Stimulated activated memory B cell treated with anti-CD40 and anti-IgM and Interleukin-4, amounts not matched to agents 10 μg/mL and 1 μg/mL and 100 μg/mL, for 72 hours (primary cell): ENCODE data around the gene BMAL2.

Source experiments
- ATAC-seq: fragments of 150-1000 bp; cut with Tn5 transposase; 2 replicates; pipeline ENCODE4 v1.10.0; 2021
- H3K27ac Mint-ChIP-seq: one replicate; pipeline ENCODE4 v1.8.0; 2022; ENCODE audit warnings: mild to moderate bottlenecking, mixed read lengths
- H3K27me3 Mint-ChIP-seq: one replicate; pipeline ENCODE4 v1.8.0; 2022; ENCODE audit warnings: mixed read lengths
- H3K36me3 Mint-ChIP-seq: one replicate; pipeline ENCODE4 v1.8.0; 2022; ENCODE audit warnings: mixed read lengths
- H3K4me1 Mint-ChIP-seq: one replicate; pipeline ENCODE4 v1.8.0; 2022; ENCODE audit warnings: mixed read lengths
- H3K4me3 Mint-ChIP-seq: one replicate; pipeline ENCODE4 v1.8.0; 2022; ENCODE audit warnings: mild to moderate bottlenecking, moderate library complexity, mixed read lengths
- H3K9me3 Mint-ChIP-seq: one replicate; pipeline ENCODE4 v1.8.0; 2022; ENCODE audit warnings: mixed read lengths

Gene BMAL2

DNA sequence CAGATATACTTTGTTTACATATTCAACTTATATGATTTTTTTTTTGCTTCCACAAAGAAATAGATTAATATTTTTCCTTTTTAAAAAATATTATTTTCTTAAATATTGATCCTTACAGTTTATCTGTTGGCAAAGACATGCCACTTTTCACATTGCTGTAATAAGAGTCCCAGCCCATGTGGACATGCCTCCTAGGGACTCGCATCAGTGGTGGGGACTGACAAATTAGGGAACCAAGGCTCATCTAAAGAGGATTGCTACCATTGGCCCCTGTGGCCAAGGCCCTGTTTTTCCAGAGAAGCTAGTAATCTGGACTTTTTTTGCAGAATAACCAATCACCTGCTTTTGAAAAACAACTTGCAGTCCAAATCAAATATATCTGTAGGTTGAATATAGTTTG is 27.8 kb upstream of the BMAL2 start:
- ATAC-seq: no peak
- Mint-ChIP-seq H3K36me3 (peaks cover 28% of the 10 kb centered on the region), H3K4me3 (no peak overlapping the region), H3K27ac (no peak overlapping the region), H3K27me3 (no peaks in the 10 kb centered on the region), H3K9me3 (no peaks in the 10 kb centered on the region), H3K4me1 (no peaks in the 10 kb centered on the region)

DNA sequence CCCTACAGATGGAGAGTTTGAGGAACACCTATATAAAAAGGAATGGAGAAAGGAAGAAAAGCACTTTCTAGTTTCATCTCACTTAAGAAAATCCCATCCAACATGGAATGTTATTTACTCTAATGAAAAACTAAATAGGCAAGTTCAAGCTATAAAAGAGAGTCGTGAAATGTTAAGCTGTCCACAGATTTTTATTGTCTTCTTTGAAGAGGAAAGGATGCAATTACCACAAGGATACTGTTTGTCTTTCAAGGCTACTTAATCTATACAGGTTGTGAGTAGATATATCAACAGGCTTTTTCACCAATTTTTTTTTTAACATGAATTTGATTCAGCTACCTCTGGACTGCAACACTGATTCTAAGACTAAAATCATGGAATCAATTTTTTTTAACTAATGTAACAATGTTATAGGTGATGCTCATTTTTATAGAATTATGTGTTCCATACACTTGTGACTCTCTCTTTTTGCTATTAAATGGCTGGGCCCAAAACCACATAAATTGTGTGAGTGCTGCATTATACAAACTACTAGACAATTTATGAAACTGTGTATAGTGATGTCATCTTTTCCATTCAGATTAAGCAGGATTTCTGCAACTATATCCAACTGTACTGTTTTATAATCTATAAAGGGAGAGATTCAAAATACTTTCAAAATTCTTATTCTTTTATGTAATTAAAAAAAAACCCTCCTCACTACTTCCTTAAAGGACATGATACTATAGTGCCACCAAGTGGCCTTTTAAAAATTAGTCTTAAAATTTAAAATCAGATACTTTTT is 26.8 kb upstream of the BMAL2 start:
- H3K27ac Mint-ChIP-seq: no peak overlapping the region

DNA sequence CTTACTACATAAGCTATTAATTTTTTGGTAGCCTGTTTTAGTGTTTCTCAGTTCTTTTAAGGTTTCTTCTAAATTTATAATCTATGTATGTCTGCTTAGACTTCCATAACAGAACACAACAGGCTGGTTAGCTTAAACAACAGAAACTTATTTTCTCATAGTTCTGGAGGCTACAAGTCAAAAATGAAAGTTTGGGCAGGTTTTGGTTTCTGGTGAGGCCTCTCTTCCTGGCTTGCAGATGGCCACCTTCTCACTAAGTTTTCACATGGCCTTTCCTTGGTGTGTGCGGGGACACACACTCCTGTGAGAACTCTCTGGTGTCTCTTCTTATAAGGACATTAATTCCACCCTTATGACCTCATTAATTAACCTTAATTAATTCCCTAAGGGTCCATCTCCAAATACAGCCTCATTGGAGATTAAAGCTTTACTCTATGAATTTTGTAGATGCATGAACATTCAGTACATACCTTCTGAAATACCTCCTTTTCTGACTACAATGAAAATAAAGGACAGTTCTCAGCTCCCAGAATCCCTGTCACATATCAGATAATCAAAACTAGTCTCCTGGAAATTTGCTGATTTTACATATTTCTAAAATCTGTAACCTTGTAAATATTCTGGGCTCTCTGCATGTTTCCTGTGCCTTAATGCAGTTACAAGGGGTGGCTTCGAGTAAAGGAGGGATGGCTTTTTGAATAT is 23.2 kb upstream of the BMAL2 start:
- H3K27me3 Mint-ChIP-seq: no peaks in the 10 kb centered on the region
- no peaks in the 10 kb centered on the region for H3K4me1 Mint-ChIP-seq
- H3K9me3 Mint-ChIP-seq: no peaks in the 10 kb centered on the region
- H3K4me3 Mint-ChIP-seq: no peak overlapping the region
- ATAC-seq: no peak
- peaks cover 27% of the 10 kb centered on the region for H3K36me3 Mint-ChIP-seq
- H3K27ac Mint-ChIP-seq: no peak overlapping the region

More for the DNA sequence above, 26.8 kb upstream of the BMAL2 start:
- Mint-ChIP-seq H3K27me3 (no peaks in the 10 kb centered on the region), H3K4me3 (no peak overlapping the region), H3K36me3 (peaks cover 27% of the 10 kb centered on the region), H3K4me1 (no peaks in the 10 kb centered on the region), H3K9me3 (no peaks in the 10 kb centered on the region)
- no peak for ATAC-seq

DNA sequence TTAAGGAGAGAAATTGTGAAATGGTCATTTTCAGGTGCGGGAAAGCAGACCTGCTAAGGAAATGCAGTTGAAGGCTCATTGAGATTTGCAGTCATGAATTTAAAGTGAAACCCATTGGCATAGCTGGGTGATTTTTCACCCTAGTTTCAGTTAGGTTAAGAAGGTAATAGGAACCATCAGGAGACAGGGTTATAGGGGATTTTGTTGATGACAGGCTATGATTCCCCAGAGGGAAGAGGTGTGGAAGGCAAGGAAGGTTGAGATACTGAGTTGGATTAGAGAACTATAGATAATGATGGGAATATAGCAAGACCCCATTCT is 22.7 kb upstream of the BMAL2 start:
- Mint-ChIP-seq H3K9me3 (no peaks in the 10 kb centered on the region), H3K27me3 (no peaks in the 10 kb centered on the region), H3K4me3 (no peak overlapping the region), H3K27ac (no peak overlapping the region), H3K4me1 (no peaks in the 10 kb centered on the region), H3K36me3 (peaks cover 32% of the 10 kb centered on the region)
- ATAC-seq: no peak

DNA sequence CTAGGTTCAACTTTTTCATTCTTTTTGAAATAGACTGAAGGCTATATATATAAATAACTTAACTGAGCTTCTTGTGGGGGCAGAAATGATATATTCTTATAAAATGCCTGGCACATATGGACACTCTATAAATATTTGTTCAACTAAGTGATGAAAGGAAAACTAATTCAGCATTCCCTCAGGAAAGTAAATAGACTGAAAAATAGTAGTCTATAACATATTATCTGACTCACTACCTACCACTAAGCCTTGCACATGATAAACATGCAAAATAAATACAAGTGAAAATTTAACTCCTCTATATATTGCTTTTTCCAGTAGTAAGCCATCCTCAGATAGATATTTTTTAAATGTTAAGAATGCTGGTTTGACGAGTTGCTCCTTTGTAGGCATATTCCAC is 15.7 kb upstream of the BMAL2 start:
- no peaks in the 10 kb centered on the region for H3K4me1 Mint-ChIP-seq
- no peaks in the 10 kb centered on the region for H3K27me3 Mint-ChIP-seq
- H3K36me3 Mint-ChIP-seq: peaks cover 31% of the 10 kb centered on the region
- no peak overlapping the region for H3K4me3 Mint-ChIP-seq
- no peak overlapping the region for H3K27ac Mint-ChIP-seq
- ATAC-seq: no peak
- no peaks in the 10 kb centered on the region for H3K9me3 Mint-ChIP-seq

DNA sequence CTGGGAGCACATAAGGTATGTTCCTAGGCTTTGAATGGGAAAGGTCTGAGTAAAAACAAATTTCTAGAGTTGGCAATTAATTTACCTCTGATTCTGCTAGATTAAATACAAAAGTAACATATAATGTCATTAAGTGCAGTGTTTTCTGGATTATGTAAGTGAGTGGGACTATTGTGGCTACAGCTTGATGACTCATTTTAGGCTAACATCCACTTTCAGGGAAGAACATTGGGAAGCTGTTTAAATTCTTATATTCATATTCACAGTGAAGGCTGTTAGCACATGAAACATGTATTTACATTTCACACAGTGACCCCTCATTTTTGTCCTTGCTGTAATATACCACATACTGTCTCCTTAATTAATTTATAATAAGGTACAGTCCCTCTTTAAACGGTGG is 13.2 kb upstream of the BMAL2 start:
- no peaks in the 10 kb centered on the region for H3K4me1 Mint-ChIP-seq
- H3K4me3 Mint-ChIP-seq: no peak overlapping the region
- ATAC-seq: no peak
- H3K36me3 Mint-ChIP-seq: peaks cover 22% of the 10 kb centered on the region
- H3K27me3 Mint-ChIP-seq: no peaks in the 10 kb centered on the region
- H3K9me3 Mint-ChIP-seq: no peaks in the 10 kb centered on the region
- no peak overlapping the region for H3K27ac Mint-ChIP-seq

DNA sequence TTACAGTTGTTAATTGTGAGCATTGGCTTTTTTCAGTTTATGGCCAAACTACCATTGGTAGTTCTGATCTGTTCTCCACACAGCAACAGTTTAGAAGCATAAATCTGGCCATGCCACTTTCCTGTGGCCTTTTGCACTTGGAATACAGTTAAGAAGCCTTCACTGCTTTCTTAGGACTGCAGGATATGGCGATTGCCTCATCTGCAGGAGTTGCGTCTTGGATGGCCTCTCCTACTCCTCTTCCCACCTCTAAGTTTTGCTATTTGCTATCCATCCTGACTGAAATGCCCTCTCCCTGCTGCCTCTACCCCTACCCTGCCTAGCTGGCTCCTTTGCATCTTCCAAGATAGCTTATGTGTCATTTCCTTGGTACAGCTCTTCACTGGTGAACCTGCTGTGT is 12.8 kb upstream of the BMAL2 start:
- Mint-ChIP-seq H3K27me3 (no peaks in the 10 kb centered on the region), H3K36me3 (peaks cover 18% of the 10 kb centered on the region), H3K4me3 (no peak overlapping the region), H3K4me1 (no peaks in the 10 kb centered on the region), H3K27ac (no peak overlapping the region), H3K9me3 (no peaks in the 10 kb centered on the region)
- ATAC-seq: no peak

DNA sequence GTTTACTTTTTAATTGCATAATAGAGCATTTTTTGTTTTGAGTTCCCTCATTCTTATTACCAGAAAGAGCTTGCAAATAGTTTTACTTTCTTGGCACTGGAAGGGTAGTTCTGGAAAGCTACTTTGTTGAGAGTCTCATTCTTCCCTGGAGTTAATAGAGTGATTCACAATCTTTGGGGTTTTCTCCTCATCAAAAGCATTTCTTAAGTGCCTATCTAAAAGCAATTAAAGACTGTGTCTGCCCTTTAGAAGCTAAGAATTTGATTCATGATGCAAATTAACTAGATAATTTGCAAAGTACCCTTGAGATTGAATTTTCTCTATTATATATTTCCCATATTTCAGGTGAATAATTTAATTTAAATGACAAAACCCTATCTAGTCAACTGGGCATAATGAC is 8.1 kb upstream of the BMAL2 start:
- no peak overlapping the region for H3K27ac Mint-ChIP-seq
- peaks cover 18% of the 10 kb centered on the region for H3K36me3 Mint-ChIP-seq
- H3K27me3 Mint-ChIP-seq: no peaks in the 10 kb centered on the region

DNA sequence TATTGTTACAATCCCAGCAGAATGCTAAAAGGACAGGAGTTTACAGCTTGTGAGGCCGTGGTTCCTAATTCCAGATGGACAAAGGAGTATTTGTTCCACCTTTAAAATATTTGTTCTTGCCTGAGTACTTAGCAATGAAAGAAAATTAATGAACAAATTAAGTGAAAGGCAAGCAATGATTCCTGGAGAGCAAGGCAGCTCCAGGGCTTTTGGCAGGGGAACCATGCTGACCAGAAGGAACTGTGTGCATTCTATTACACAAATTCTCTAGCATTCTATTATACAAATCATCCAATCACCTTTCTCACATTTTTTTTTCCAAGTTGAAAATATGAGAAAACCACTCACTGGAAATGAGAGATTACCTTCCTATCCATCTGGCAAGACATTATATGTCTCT is 1.8 kb upstream of the BMAL2 start:
- Mint-ChIP-seq H3K27ac (peak overlapping the region; percentile 63), H3K27me3 (peaks cover 16% of the 10 kb centered on the region), H3K4me1 (peaks cover 41% of the 10 kb centered on the region), H3K9me3 (no peaks in the 10 kb centered on the region), H3K36me3 (peaks cover 17% of the 10 kb centered on the region), H3K4me3 (peak overlapping the region; percentile 21)
- no peak for ATAC-seq

More for the DNA sequence above, 8.1 kb upstream of the BMAL2 start:
- Mint-ChIP-seq H3K9me3 (no peaks in the 10 kb centered on the region), H3K4me3 (no peak overlapping the region), H3K4me1 (no peaks in the 10 kb centered on the region)
- ATAC-seq: no peak

DNA sequence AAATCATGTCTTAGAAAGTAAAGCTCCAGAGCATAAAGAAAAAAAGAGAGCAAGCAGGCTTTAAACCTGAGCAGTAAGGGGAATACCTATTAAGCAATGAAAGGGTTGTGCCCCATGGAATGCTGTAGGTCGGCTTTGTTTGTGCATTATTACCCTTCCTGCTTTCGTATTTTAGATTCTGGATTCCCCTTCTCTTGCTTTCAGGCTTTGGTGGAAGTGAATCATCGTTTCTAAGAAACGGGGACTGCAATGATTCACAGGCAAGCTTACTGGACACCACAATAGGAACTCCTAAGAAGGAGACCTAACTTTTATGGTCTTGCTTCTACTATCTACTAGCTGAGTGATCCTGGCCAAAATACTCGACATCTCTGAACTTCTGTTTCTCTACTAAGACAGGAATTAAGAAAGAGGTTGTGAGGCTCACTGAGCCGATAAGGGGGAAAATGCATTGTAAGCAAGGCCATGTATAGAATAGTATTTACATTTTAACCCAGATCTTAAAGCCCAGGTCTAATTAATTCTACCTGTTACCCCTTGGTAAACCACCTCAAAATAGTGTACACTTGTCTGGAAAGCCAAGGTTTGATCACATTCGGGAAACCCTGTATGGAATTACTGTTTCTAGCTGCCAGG is 1.2 kb upstream of the BMAL2 start:
- Mint-ChIP-seq H3K4me1 (peaks cover 44% of the 10 kb centered on the region), H3K27ac (peak overlapping the region; percentile 63), H3K4me3 (peak overlapping the region; percentile 79), H3K9me3 (no peaks in the 10 kb centered on the region), H3K27me3 (peaks cover 16% of the 10 kb centered on the region), H3K36me3 (peaks cover 17% of the 10 kb centered on the region)
- peak; percentile 78 for ATAC-seq

DNA sequence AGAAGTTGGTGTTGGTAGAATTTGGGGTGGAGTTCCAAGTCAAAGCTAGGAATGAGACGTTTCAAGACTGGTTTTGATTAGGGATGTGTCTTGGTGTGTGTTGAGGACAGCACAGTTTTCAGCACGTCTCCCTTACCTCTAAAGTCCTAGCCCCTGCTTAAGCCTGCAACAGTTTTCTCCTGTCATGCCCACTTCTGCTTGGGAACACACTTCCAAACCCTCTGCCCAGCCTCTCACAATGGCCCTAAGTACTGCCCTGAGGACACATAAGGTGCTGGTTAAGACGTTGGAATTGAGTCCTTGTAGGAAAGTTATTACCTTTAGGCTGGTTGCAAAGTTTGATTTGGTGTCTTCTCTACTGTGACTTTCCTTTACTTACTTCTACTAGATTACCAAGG is 710 bp upstream of the BMAL2 start:
- peaks cover 16% of the 10 kb centered on the region for H3K27me3 Mint-ChIP-seq
- ATAC-seq: no peak
- no peaks in the 10 kb centered on the region for H3K9me3 Mint-ChIP-seq
- H3K27ac Mint-ChIP-seq: peak overlapping the region; percentile 63
- peak overlapping the region; percentile 79 for H3K4me3 Mint-ChIP-seq
- H3K36me3 Mint-ChIP-seq: peaks cover 12% of the 10 kb centered on the region
- peaks cover 44% of the 10 kb centered on the region for H3K4me1 Mint-ChIP-seq

DNA sequence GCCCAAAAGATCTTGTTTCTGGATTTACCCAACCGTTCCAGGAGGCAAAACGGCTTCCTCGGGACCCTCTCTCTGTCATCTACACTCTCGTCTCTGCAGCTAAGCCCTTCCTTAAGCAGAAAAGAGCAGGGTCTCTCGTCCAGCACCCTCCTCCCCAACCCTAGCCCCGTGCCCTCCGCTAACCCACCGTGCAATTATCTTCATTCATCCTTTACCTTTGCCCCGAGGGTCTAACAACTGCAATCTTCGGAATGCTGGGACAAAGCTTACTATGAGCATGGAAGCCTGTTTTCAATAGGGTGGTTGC is 276 bp upstream of the BMAL2 start:
- peaks cover 44% of the 10 kb centered on the region for H3K4me1 Mint-ChIP-seq
- peaks cover 16% of the 10 kb centered on the region for H3K27me3 Mint-ChIP-seq
- no peak for ATAC-seq
- H3K27ac Mint-ChIP-seq: peak overlapping the region; percentile 63
- peaks cover 12% of the 10 kb centered on the region for H3K36me3 Mint-ChIP-seq
- no peaks in the 10 kb centered on the region for H3K9me3 Mint-ChIP-seq
- peak overlapping the region; percentile 79 for H3K4me3 Mint-ChIP-seq

DNA sequence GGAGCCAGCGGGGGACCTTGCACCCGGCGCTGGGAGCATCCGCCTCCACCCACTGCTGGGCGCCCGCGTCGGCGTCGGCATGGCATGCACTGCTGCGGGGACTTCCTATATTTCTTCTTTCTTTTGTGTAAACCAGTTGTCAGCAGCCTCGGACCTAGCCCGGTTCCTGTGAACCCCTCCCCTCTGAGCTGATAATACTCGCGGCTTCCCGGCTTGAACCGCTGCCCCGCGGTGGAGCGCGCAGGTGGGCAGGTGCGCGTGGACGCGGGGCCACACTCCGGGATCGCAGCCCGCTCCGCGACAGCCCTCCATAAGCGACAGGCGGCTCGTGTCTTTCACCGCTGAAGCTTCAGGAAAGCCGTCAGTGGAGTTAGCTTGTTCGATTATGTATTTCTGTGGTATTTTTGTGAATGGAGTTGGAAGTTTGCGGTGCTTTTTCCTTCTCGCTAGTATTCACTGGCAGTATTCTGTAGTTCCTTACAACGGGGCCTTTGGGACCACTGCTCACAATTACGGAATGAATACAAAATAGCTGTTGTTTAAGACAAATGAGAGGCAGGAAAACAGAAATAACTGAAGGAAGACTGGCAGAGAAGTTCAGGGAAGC is 870 bp downstream of the BMAL2 start:
- Mint-ChIP-seq H3K27ac (peak overlapping the region; percentile 88), H3K36me3 (peaks cover 6% of the 10 kb centered on the region), H3K4me1 (peaks cover 44% of the 10 kb centered on the region), H3K9me3 (no peaks in the 10 kb centered on the region), H3K27me3 (peaks cover 16% of the 10 kb centered on the region), H3K4me3 (peak overlapping the region; percentile 97)
- ATAC-seq: peak; percentile 72

DNA sequence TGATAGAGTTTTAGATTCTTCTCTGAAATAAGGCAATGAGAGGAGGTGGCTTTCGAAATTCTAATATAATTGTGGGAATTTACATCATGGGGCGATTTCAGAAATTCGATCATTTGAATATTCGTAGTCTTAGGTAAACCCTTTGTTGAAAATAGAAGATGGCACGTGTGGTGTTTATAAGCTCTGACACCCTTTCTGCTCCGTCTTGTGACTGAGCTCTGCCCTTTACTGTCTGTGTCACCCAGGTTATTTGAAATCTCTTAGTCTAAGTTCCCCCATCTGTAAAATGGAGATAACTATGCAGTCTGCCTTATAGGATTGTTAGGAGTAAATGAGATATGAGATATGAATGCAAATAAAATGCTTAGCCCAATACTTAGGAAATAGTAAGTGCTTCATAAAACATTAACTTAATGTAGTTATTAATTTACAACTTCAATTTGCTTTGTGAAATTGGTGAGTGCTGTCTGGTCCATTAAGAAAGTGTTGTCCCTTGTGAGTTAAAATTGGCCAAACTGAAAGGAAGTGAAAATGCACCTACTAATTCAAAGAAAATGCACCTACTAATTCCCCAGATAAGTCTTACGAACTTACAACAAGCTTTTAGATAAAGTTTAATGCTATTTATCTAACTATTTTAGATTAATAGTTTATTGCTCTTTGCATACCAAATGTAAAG is 1.5 kb downstream of the BMAL2 start:
- Mint-ChIP-seq H3K27me3 (peaks cover 16% of the 10 kb centered on the region), H3K9me3 (no peaks in the 10 kb centered on the region), H3K4me3 (peak overlapping the region; percentile 97), H3K36me3 (peaks cover 6% of the 10 kb centered on the region), H3K4me1 (peaks cover 44% of the 10 kb centered on the region), H3K27ac (peak overlapping the region; percentile 88)
- no peak for ATAC-seq

DNA sequence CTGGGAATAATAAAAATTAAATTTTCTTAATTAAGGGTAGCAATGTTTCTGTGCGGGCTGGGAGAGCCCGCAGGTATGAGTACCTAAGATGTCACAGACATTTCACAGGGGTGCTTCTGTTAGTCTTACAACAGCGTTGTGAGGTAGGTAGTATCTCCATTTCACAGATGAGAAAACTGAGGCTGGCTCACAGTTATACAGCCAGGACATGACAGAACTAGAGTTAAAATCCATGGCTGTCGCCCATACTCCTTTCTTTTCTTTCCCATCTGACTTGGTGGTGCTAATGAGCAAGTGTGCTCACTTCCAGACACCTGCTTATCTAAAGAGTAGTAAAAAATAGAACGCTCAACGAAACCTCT is 2.1 kb downstream of the BMAL2 start:
- Mint-ChIP-seq H3K4me3 (no peak overlapping the region), H3K27me3 (peaks cover 16% of the 10 kb centered on the region), H3K4me1 (peaks cover 46% of the 10 kb centered on the region), H3K36me3 (peaks cover 6% of the 10 kb centered on the region), H3K9me3 (no peaks in the 10 kb centered on the region), H3K27ac (no peak overlapping the region)
- no peak for ATAC-seq
